ENCODE measurements around the gene BRD9. TPM values are rescaled to one million over a fixed set of nuclear protein-coding genes. Genes with fewer than 3 reads are reported as not detected.

BRD9 gene
- total RNA-seq, 4 donors from 2014 or later = 22.3 to 38.5 (median 28.4) TPM

- Histone ChIP-seq H3K27ac (no peak overlapping the region), H3K4me3 (no peak overlapping the region), H3K36me3 (peaks cover 0 to 74% of the 10 kb centered on the region in 2 donors), H3K4me1 (peaks cover 0 to 18% (median 4%) of the 10 kb centered on the region in 3 donors), H3K9me3 (no peaks in the 10 kb centered on the region), H3K27me3 (no peaks in the 10 kb centered on the region)
- 60 to 80% methylated on average over 1 to 3 of the region's 25 CpGs for WGBS, 2 donors (ENCODE audit: low coverage in 1 of 2)
- TF ChIP-seq CTCF (IDR thresholded peaks at IDR 0.05) = no peak
- TF ChIP-seq EP300 (IDR thresholded peaks at IDR 0.05) = no peak
- no peak for TF ChIP-seq POLR2A (IDR thresholded peaks at IDR 0.05)
- ATAC-seq = no peak
Observed at GRCh38 chr5:862367-863243, 30.0 kb downstream of the BRD9 start.

- Histone ChIP-seq H3K36me3 (peaks cover 0 to 65% of the 10 kb centered on the region in 2 donors), H3K4me3 (no peak overlapping the region), H3K4me1 (peaks cover 0 to 18% (median 4%) of the 10 kb centered on the region in 3 donors), H3K9me3 (no peaks in the 10 kb centered on the region), H3K27me3 (no peaks in the 10 kb centered on the region), H3K27ac (no peak overlapping the region)
- WGBS, 2 donors (ENCODE audit: low coverage in 1 of 2) = 87% methylated on average over 3 of the region's 22 CpGs; no CpG with 5 or more reads in 1 of the 2 donors
- no peak for TF ChIP-seq CTCF (IDR thresholded peaks at IDR 0.05)
- TF ChIP-seq POLR2AphosphoS5 (IDR thresholded peaks at IDR 0.05) = no peak
- no peak for TF ChIP-seq POLR2A (IDR thresholded peaks at IDR 0.05)
- TF ChIP-seq EP300 (IDR thresholded peaks at IDR 0.05) = no peak
- ATAC-seq = no peak
Observed at GRCh38 chr5:861442-862366, 30.9 kb downstream of the BRD9 start.

- WGBS, 2 donors (ENCODE audit: low coverage in 1 of 2) = 92 to 95% methylated on average over 10 to 12 of the region's 15 CpGs
- Histone ChIP-seq H3K4me1 (peaks cover 0 to 16% (median 4%) of the 10 kb centered on the region in 3 donors), H3K27me3 (peaks cover 2% of the 10 kb centered on the region), H3K27ac (no peak overlapping the region), H3K9me3 (no peaks in the 10 kb centered on the region), H3K36me3 (peaks cover 0 to 54% of the 10 kb centered on the region in 2 donors), H3K4me3 (no peak overlapping the region)
- no peak for ATAC-seq
- no peak for TF ChIP-seq CTCF (IDR thresholded peaks at IDR 0.05)
- no peak for TF ChIP-seq POLR2AphosphoS5 (IDR thresholded peaks at IDR 0.05)
- no peak for TF ChIP-seq POLR2A (IDR thresholded peaks at IDR 0.05)
- no peak for TF ChIP-seq EP300 (IDR thresholded peaks at IDR 0.05)
Observed at GRCh38 chr5:860506-861150, 32.0 kb downstream of the BRD9 start.

- no peak for ATAC-seq
- H3K36me3 ChIP-seq = peaks cover 0 to 46% of the 10 kb centered on the region in 2 donors
- 100% methylated on average over 1 of the region's 16 CpGs; no CpG with 5 or more reads in 1 of the 2 donors for WGBS, 2 donors (ENCODE audit: low coverage in 1 of 2)
Observed at GRCh38 chr5:859798-860296, 32.8 kb downstream of the BRD9 start.

More at GRCh38 chr5:859798-860296, 32.8 kb downstream of the BRD9 start:
- TF ChIP-seq POLR2A (IDR thresholded peaks at IDR 0.05) = no peak
- TF ChIP-seq CTCF (IDR thresholded peaks at IDR 0.05) = no peak
- TF ChIP-seq POLR2AphosphoS5 (IDR thresholded peaks at IDR 0.05) = no peak
- no peak for TF ChIP-seq EP300 (IDR thresholded peaks at IDR 0.05)
- Histone ChIP-seq H3K27me3 (peaks cover 9% of the 10 kb centered on the region), H3K4me1 (peaks cover 0 to 8% (median 0%) of the 10 kb centered on the region in 3 donors), H3K4me3 (no peak overlapping the region), H3K27ac (no peak overlapping the region), H3K9me3 (no peaks in the 10 kb centered on the region)

Measured in gastroesophageal sphincter (tissue), 4 donors.